NCI-H2227 (cell line): Measurements from ENCODE around the gene SGSM1.

Source experiments
- DNase-seq: peaks from one replicate; lab custom pipeline; 2025; ENCODE audit not compliant: unreplicated experiment; lab: John Stamatoyannopoulos, UW

The SGSM1 gene

GRCh38 chr22:24805790-24806662 lies at the start of gene SGSM1:
SGSM1 (plus strand) TSS chr22:24806211; CDS start chr22:24806326, 115 bp downstream.
- peak; percentile 89 for DNase-seq

- DNase-seq: peak; percentile 53
Measured at GRCh38 chr22:24758164-24758799, 47.7 kb upstream of the SGSM1 start.

- DNase-seq: no peak
Measured at GRCh38 chr22:24759765-24760164, 46.2 kb upstream of the SGSM1 start.

GRCh38 chr22:24760708-24761306 lies 45.2 kb upstream of the SGSM1 start:
- no peak for DNase-seq

- no peak for DNase-seq
Measured at GRCh38 chr22:24761888-24762675, 43.9 kb upstream of the SGSM1 start.

GRCh38 chr22:24763872-24764485 lies 42.0 kb upstream of the SGSM1 start:
- DNase-seq: no peak

GRCh38 chr22:24765166-24765565 lies 40.8 kb upstream of the SGSM1 start:
- no peak for DNase-seq

- peak; percentile 76 for DNase-seq
Measured at GRCh38 chr22:24768537-24769374, 37.3 kb upstream of the SGSM1 start.

GRCh38 chr22:24772493-24773220 lies 33.4 kb upstream of the SGSM1 start:
- peak; percentile 42 for DNase-seq

GRCh38 chr22:24775769-24776492 lies 30.1 kb upstream of the SGSM1 start:
- DNase-seq: no peak

- no peak for DNase-seq
Measured at GRCh38 chr22:24776525-24776924, 29.5 kb upstream of the SGSM1 start.

GRCh38 chr22:24789516-24789915 lies 16.5 kb upstream of the SGSM1 start:
- no peak for DNase-seq

GRCh38 chr22:24791362-24791761 lies 14.6 kb upstream of the SGSM1 start:
- no peak for DNase-seq

GRCh38 chr22:24796056-24796455 lies 10.0 kb upstream of the SGSM1 start:
- DNase-seq: no peak

- no peak for DNase-seq
Measured at GRCh38 chr22:24796860-24797259, 9.2 kb upstream of the SGSM1 start.

- DNase-seq: no peak
Measured at GRCh38 chr22:24801901-24802465, 4.0 kb upstream of the SGSM1 start.

GRCh38 chr22:24803064-24803542 lies 2.9 kb upstream of the SGSM1 start:
- DNase-seq: peak; percentile 37

GRCh38 chr22:24806663-24807001 lies 621 bp downstream of the SGSM1 start:
- DNase-seq: peak; percentile 12
